ENCODE results near the gene HELZ. TPM values are rescaled to one million over a fixed set of nuclear protein-coding genes. Genes with fewer than 3 reads are reported as not detected.

The HELZ gene
- polyA plus RNA-seq, 1 donor: 25.7 TPM

DNA sequence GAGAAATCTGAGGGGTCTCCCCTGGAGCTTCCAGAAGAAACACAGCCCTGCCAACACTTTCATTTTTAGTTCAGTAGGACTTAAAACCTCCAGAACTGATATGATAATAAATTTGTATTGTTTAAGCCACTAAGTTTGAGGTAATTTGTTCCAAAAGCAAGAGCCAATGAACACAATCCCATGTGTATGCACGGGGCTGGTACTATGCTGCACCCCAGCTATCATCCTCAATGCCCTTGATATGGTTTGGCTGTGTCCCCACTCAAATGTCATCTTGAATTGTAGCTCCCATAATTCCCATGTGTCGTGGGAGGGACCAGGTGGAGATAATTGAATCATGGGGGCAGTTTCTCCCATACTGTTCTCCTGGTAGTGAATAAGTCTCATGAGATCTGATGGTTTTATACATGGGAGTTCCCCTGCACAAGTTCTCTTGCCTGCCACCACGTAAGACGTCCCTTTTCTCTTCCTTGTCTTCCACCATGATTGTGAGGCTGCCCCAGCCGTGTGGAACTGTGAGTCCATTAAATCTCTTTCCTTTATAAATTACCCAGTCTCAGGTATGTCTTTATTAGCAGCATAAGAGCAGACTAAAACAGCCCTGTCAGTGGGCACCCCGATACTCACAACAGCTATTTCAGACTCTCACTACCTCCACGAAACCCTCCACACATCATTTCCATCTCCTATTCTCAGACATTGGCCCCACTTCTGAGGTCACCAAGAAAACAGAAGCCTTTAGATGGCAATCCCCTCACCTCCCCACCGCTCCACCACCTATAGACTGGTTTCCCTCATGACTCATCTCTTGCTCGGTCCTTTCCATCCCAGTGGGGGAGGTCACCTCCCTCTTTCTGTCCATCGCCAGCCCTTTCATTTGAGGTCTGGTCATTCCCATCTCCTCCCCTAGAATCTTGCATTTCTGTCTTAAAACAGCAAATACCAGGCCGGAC is 209.6 kb downstream of the HELZ start:
- no peaks in the 10 kb centered on the region for H3K4me1 ChIP-seq (ENCODE audit: control insufficient read depth, insufficient read depth, low read length)
- no peaks in the 10 kb centered on the region for H3K9me3 ChIP-seq (ENCODE audit: control insufficient read depth, low read depth, low read length)
- no peaks in the 10 kb centered on the region for H3K27me3 ChIP-seq (ENCODE audit: control insufficient read depth, insufficient read depth, low read length)
- no peaks in the 10 kb centered on the region for H3K36me3 ChIP-seq (ENCODE audit: control insufficient read depth, insufficient read depth, low read length)
- DNase-seq: no peak
- H3K4me3 ChIP-seq (ENCODE audit: low read length): no peak overlapping the region
- WGBS (ENCODE audit: insufficient coverage, low lambda C conversion rate): no CpG with 5 or more reads among the region's 11 CpGs
- H3K27ac ChIP-seq (ENCODE audit: low read length): no peak overlapping the region

DNA sequence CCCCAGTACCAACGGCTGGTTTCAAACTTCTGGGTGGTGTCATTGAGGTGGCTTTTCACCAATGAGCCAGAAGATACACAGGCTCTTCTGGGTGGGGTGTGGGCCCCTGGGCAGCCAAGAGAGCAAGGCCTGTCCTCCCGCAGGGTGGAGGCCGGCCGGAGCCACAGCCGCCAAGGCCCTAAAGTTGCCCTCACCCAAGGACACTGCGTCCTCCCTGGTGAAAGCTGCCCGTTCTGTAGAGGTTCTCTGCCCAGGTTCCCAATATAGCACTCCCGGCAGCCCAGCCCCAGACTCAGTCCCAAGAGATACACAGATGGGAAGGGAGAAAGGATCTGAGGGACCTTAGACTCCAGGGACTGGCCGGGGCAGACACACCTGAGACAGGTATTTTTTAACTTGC is 211.4 kb downstream of the HELZ start:
- H3K9me3 ChIP-seq (ENCODE audit: control insufficient read depth, low read depth, low read length): no peaks in the 10 kb centered on the region
- WGBS (ENCODE audit: insufficient coverage, low lambda C conversion rate): no CpG with 5 or more reads among the region's 9 CpGs
- H3K36me3 ChIP-seq (ENCODE audit: control insufficient read depth, insufficient read depth, low read length): no peaks in the 10 kb centered on the region
- DNase-seq: peak in 1 of 2 donors; percentile 16
- H3K4me1 ChIP-seq (ENCODE audit: control insufficient read depth, insufficient read depth, low read length): no peaks in the 10 kb centered on the region
- H3K27ac ChIP-seq (ENCODE audit: low read length): no peak overlapping the region
- no peak overlapping the region for H3K4me3 ChIP-seq (ENCODE audit: low read length)
- no peaks in the 10 kb centered on the region for H3K27me3 ChIP-seq (ENCODE audit: control insufficient read depth, insufficient read depth, low read length)

DNA sequence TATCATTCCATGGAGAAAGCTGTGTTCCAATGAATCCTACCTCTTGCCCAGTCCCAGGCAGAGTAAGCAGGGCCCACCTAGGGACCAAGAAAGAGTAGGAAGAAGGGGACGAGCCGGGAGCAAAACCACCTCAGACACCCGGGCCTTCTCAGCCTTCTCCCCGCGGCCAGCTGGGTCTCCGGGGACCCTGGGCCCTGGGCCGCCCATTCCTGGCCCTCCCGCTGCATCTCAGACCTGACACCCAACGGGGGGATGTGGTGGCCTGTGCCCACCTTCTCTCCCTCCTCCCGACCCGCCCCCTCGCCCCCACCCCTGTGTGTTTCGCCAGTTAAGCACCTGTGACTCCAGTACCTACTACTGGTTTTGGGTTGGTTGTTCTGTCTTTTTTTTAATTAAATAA is 212.0 kb downstream of the HELZ start:
- H3K27me3 ChIP-seq (ENCODE audit: control insufficient read depth, insufficient read depth, low read length): no peaks in the 10 kb centered on the region
- no peaks in the 10 kb centered on the region for H3K9me3 ChIP-seq (ENCODE audit: control insufficient read depth, low read depth, low read length)
- no peak overlapping the region for H3K27ac ChIP-seq (ENCODE audit: low read length)
- no peaks in the 10 kb centered on the region for H3K4me1 ChIP-seq (ENCODE audit: control insufficient read depth, insufficient read depth, low read length)
- DNase-seq: no peak
- WGBS (ENCODE audit: insufficient coverage, low lambda C conversion rate): no CpG with 5 or more reads among the region's 13 CpGs
- no peaks in the 10 kb centered on the region for H3K36me3 ChIP-seq (ENCODE audit: control insufficient read depth, insufficient read depth, low read length)
- no peak overlapping the region for H3K4me3 ChIP-seq (ENCODE audit: low read length)

- H3K27me3 ChIP-seq (ENCODE audit: control insufficient read depth, insufficient read depth, low read length): no peaks in the 10 kb centered on the region
- no peak overlapping the region for H3K4me3 ChIP-seq (ENCODE audit: low read length)
- WGBS (ENCODE audit: insufficient coverage, low lambda C conversion rate): no CpG with 5 or more reads among the region's 14 CpGs
- no peak for DNase-seq
- H3K27ac ChIP-seq (ENCODE audit: low read length): no peak overlapping the region
- H3K36me3 ChIP-seq (ENCODE audit: control insufficient read depth, insufficient read depth, low read length): no peaks in the 10 kb centered on the region
- H3K4me1 ChIP-seq (ENCODE audit: control insufficient read depth, insufficient read depth, low read length): no peaks in the 10 kb centered on the region
- H3K9me3 ChIP-seq (ENCODE audit: control insufficient read depth, low read depth, low read length): no peaks in the 10 kb centered on the region
Measured at GRCh38 chr17:67032382-67032781, 212.6 kb downstream of the HELZ start.

DNA sequence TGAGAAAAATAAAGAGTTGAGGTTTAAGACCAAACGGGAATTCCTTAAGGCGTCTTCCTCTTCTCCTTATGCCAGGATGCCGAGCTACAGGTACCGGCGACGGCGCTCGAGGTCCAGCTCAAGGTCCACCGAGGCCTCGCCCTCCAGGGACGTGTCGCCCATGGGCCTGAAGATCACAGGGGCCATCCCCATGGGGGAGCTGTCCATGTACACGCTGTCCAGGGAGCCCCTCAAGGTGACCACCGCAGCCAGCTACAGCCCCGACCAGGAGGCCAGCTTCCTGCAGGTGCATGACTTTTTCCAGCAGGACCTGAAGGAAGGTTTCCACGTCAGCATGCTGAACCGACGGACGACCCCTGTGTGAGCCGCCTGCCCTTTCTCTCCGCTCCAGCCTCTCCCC is 214.4 kb downstream of the HELZ start:
- no peak for DNase-seq
- H3K4me1 ChIP-seq (ENCODE audit: control insufficient read depth, insufficient read depth, low read length): no peaks in the 10 kb centered on the region
- H3K36me3 ChIP-seq (ENCODE audit: control insufficient read depth, insufficient read depth, low read length): no peaks in the 10 kb centered on the region
- H3K9me3 ChIP-seq (ENCODE audit: control insufficient read depth, low read depth, low read length): no peaks in the 10 kb centered on the region
- no CpG with 5 or more reads among the region's 21 CpGs for WGBS (ENCODE audit: insufficient coverage, low lambda C conversion rate)
- no peak overlapping the region for H3K4me3 ChIP-seq (ENCODE audit: low read length)
- H3K27ac ChIP-seq (ENCODE audit: low read length): no peak overlapping the region
- no peaks in the 10 kb centered on the region for H3K27me3 ChIP-seq (ENCODE audit: control insufficient read depth, insufficient read depth, low read length)

GRCh38 chr17:67027031-67027628 is 217.9 kb downstream of the HELZ start:
- Histone ChIP-seq H3K4me3 (ENCODE audit: low read length) (no peak overlapping the region), H3K27me3 (ENCODE audit: control insufficient read depth, insufficient read depth, low read length) (no peaks in the 10 kb centered on the region), H3K9me3 (ENCODE audit: control insufficient read depth, low read depth, low read length) (no peaks in the 10 kb centered on the region), H3K4me1 (ENCODE audit: control insufficient read depth, insufficient read depth, low read length) (no peaks in the 10 kb centered on the region), H3K36me3 (ENCODE audit: control insufficient read depth, insufficient read depth, low read length) (no peaks in the 10 kb centered on the region), H3K27ac (ENCODE audit: low read length) (no peak overlapping the region)
- 100% methylated on average over 1 of the region's 12 CpGs for WGBS (ENCODE audit: insufficient coverage, low lambda C conversion rate)
- DNase-seq: no peak

GRCh38 chr17:67026341-67026740 is 218.7 kb downstream of the HELZ start:
- no peaks in the 10 kb centered on the region for H3K36me3 ChIP-seq (ENCODE audit: control insufficient read depth, insufficient read depth, low read length)
- H3K4me1 ChIP-seq (ENCODE audit: control insufficient read depth, insufficient read depth, low read length): no peaks in the 10 kb centered on the region
- WGBS (ENCODE audit: insufficient coverage, low lambda C conversion rate): no CpG with 5 or more reads among the region's 2 CpGs
- H3K9me3 ChIP-seq (ENCODE audit: control insufficient read depth, low read depth, low read length): no peaks in the 10 kb centered on the region
- H3K4me3 ChIP-seq (ENCODE audit: low read length): no peak overlapping the region
- DNase-seq: no peak
- no peaks in the 10 kb centered on the region for H3K27me3 ChIP-seq (ENCODE audit: control insufficient read depth, insufficient read depth, low read length)
- H3K27ac ChIP-seq (ENCODE audit: low read length): no peak overlapping the region

DNA sequence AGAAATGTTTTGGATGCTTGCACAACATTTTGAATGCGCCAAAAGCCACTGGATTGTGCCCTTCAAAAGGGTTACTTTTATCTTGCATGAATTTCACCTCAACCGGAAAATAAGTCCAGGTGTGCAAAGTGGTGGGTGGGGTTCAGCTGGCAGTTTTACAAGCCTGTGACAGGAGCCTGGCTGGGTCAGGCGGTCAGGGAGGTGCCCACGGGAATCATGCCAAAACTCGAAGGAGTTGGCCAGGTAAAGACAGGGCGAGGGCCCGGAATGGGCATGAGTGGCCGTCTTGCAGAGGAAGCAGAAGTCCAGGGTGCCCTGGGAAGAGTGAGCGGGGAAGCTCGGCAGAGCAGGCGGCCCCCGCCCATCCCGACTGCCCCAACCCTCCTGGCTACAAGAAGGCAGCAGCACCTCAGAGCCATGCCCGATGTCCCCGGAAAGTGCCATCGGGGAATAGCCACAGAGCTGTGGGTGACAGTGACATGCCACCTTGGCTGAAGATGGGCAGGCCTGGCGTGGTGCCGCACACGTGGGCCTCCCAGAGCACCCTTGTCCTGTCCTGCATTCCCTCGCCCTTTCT is 219.7 kb downstream of the HELZ start:
- no peak overlapping the region for H3K4me3 ChIP-seq (ENCODE audit: low read length)
- no peak for DNase-seq
- no CpG with 5 or more reads among the region's 20 CpGs for WGBS (ENCODE audit: insufficient coverage, low lambda C conversion rate)
- H3K9me3 ChIP-seq (ENCODE audit: control insufficient read depth, low read depth, low read length): no peaks in the 10 kb centered on the region
- no peaks in the 10 kb centered on the region for H3K4me1 ChIP-seq (ENCODE audit: control insufficient read depth, insufficient read depth, low read length)
- no peaks in the 10 kb centered on the region for H3K27me3 ChIP-seq (ENCODE audit: control insufficient read depth, insufficient read depth, low read length)
- H3K27ac ChIP-seq (ENCODE audit: low read length): no peak overlapping the region
- no peaks in the 10 kb centered on the region for H3K36me3 ChIP-seq (ENCODE audit: control insufficient read depth, insufficient read depth, low read length)

DNA sequence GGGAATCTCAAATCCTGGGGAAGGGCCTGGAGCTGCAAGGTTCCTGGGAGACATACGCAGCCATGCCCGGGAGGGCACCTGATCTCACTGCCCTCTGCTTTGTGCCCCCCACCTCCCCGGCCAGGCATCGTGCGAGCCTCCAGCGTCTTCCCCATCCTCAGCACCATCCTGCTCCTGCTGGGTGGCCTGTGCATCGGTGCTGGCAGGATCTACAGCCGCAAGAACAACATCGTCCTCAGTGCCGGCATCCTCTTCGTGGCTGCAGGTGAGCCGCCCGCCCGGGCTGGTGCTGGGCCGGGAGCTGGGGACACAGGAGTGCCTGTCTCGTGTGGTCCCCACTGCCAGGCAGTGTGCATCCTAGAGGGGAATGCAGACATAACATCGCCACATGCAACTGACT is 220.3 kb downstream of the HELZ start:
- no peak for DNase-seq
- Histone ChIP-seq H3K4me1 (ENCODE audit: control insufficient read depth, insufficient read depth, low read length) (no peaks in the 10 kb centered on the region), H3K27ac (ENCODE audit: low read length) (no peak overlapping the region), H3K36me3 (ENCODE audit: control insufficient read depth, insufficient read depth, low read length) (no peaks in the 10 kb centered on the region), H3K27me3 (ENCODE audit: control insufficient read depth, insufficient read depth, low read length) (no peaks in the 10 kb centered on the region), H3K9me3 (ENCODE audit: control insufficient read depth, low read depth, low read length) (no peaks in the 10 kb centered on the region), H3K4me3 (ENCODE audit: low read length) (no peak overlapping the region)
- WGBS (ENCODE audit: insufficient coverage, low lambda C conversion rate): 90% methylated on average over 2 of the region's 17 CpGs

- H3K36me3 ChIP-seq (ENCODE audit: control insufficient read depth, insufficient read depth, low read length): no peaks in the 10 kb centered on the region
- no peaks in the 10 kb centered on the region for H3K4me1 ChIP-seq (ENCODE audit: control insufficient read depth, insufficient read depth, low read length)
- H3K9me3 ChIP-seq (ENCODE audit: control insufficient read depth, low read depth, low read length): no peaks in the 10 kb centered on the region
- no peak for DNase-seq
- no peak overlapping the region for H3K27ac ChIP-seq (ENCODE audit: low read length)
- H3K27me3 ChIP-seq (ENCODE audit: control insufficient read depth, insufficient read depth, low read length): no peaks in the 10 kb centered on the region
- no CpG with 5 or more reads among the region's 12 CpGs for WGBS (ENCODE audit: insufficient coverage, low lambda C conversion rate)
- no peak overlapping the region for H3K4me3 ChIP-seq (ENCODE audit: low read length)
Measured at GRCh38 chr17:67022451-67022810, 222.6 kb downstream of the HELZ start.

All from large intestine (tissue), 3 donors.